Sigmoid colon (tissue), 4 donors: ENCODE measurements around the gene PTPA.

Source experiments
- EP300 ChIP-seq, 4 donors: sonication (generic); formaldehyde crosslinking; IDR thresholded peaks; one replicate each; pipeline ENCODE4 v1.6.1; 2017; ENCODE audit warnings: antibody characterized with exemption in 4 of 4
- POLR2A ChIP-seq, 2 donors: fragments of 450-650 bp; IDR thresholded peaks; one replicate each; pipeline ENCODE4 v1.6.1; 2016; ENCODE audit warnings: antibody characterized with exemption in 2 of 2, mild to moderate bottlenecking in 2 of 2, moderate library complexity in 2 of 2
- POLR2AphosphoS5 ChIP-seq, 4 donors: sonication (generic); formaldehyde crosslinking; IDR thresholded peaks; one replicate each; pipeline ENCODE4 v1.6.1; 2017; ENCODE audit warnings: antibody characterized with exemption in 4 of 4
- TF ChIP-seq, protein P1 (sequence below), 4 experiments: fragments of 450-650 bp in 3 of 4; fragments of 200-600 bp in 1 of 4; IDR thresholded peaks; one replicate each; pipeline ENCODE4 v1.5.1; 2016 to 2019; ENCODE audit warnings: antibody characterized with exemption in 4 of 4, mild to moderate bottlenecking in 3 of 4, moderate library complexity in 2 of 4

DNA sequence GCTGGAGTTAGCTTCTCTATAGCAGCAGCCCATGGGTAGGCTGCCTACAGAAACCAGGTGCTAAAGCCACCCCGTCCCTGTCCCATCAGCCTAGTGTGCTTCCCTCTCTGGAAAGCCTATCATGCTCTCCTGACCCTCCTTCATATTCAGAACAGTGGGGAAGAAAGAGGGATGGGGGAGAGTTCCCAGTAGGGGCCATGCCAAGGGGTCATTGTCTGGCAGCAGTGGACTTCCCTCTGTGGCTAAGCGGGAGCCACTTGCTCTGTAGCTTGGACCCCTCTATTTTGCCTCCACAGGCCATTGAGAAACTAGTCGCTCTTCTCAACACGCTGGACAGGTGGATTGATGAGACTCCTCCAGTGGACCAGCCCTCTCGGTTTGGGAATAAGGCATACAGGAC lies 17.5 kb downstream of the PTPA start:
- TF ChIP-seq, protein P1, sequence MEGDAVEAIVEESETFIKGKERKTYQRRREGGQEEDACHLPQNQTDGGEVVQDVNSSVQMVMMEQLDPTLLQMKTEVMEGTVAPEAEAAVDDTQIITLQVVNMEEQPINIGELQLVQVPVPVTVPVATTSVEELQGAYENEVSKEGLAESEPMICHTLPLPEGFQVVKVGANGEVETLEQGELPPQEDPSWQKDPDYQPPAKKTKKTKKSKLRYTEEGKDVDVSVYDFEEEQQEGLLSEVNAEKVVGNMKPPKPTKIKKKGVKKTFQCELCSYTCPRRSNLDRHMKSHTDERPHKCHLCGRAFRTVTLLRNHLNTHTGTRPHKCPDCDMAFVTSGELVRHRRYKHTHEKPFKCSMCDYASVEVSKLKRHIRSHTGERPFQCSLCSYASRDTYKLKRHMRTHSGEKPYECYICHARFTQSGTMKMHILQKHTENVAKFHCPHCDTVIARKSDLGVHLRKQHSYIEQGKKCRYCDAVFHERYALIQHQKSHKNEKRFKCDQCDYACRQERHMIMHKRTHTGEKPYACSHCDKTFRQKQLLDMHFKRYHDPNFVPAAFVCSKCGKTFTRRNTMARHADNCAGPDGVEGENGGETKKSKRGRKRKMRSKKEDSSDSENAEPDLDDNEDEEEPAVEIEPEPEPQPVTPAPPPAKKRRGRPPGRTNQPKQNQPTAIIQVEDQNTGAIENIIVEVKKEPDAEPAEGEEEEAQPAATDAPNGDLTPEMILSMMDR (IDR thresholded peaks at IDR 0.05): no peak
- TF ChIP-seq POLR2A (IDR thresholded peaks at IDR 0.05) (no peak), EP300 (IDR thresholded peaks at IDR 0.05) (no peak), POLR2AphosphoS5 (IDR thresholded peaks at IDR 0.05) (no peak)
